Hematopoietic multipotent progenitor cell (in vitro differentiated cells): ENCODE measurements around the gene CCDC27. TPM values are rescaled to one million over a fixed set of nuclear protein-coding genes. Genes with fewer than 3 reads are reported as not detected.

ENCODE experiments used
- DNase-seq, 3 donors: peaks; one replicate each; pipeline ENCODE4 v3.0.0-alpha.2; 2011 to 2015; ENCODE audit warnings: low read depth in 2 of 3, low spot score in 2 of 3
- small RNA-seq: library from RNA; depleted of rRNA; stranded (forward); fragments of <200 nt; gene quantifications from one replicate; pipeline ENCODE3, GENCODE V24; 2012
- total RNA-seq: library from RNA; depleted of rRNA; stranded (reverse); fragments of >200 nt; gene quantifications from one replicate; pipeline ENCODE4 v1.2.3, GENCODE V29; 2012

The CCDC27 gene
- total RNA-seq, 1 donor = not detected

- DNase-seq = no peak
These were observed 62.7 kb downstream of the CCDC27 start for GRCh38 chr1:3814771-3815561.

DNA sequence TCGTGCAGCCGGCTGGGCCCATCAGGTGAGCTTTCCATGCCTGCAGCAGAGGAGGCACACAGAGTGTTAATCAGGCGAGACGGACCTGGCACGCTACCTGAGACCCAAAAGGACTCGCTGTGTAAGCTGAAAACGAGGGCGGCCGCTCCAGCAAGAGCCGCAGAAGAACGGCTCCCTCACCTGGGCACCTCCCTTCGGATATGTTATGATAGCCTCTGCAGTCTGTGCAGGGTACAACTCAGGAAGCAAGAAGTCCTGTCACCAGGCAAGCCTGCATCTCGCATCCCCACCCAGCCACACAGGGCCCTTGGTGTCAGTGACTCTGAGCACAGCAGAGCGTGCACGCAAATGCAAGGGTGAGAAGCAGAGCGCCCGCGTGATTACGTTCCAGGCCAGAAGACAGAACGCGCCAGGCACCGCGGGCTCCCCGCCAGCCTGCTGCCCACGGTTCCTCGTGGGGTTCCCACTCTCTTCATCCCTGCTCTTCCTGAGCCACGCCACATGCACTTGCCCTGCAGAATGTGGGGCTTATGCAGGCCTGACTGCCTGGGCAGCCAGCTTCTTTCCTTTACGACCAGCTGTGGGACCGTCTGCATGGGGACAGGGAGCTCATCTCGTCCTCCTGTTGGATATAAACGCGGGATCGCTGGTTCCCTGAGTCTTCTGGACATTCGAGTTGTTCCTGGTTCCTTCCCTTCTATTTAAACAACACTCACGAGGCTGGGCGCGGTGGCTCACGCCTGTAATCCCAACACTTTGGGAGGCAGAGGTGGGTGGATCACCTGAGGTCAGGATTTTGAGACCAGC lies 64.3 kb downstream of the CCDC27 start:
- DNase-seq = no peak

DNA sequence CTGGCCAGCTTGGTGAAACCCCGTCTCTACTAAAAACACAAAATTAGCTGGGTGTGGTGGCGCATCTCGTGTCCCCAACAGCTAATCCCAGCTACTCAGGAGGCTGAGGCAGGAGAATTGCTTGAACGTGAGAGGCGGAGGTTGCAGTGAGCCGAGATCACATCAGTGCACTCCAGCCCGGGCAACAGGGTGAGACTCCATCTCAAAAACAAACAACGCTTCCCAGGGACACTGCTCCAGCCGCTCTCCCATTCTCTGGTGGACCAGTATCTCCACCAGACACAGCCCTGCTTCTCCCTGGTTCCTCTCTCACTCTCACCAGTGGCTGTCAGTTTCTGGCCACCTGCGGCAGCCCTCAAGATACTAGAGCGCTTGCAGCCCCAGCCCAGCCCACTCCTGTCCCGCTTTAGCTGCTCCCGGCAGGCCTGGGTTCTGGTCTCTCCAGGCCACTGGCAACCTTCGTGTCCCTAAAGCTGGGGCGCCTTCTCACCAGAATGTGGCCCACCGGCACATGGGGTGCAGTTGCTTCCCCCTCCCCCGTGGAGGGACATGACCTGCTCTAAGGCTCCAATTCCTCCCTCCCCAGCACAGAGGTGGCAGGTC lies 65.0 kb downstream of the CCDC27 start:
- DNase-seq = no peak

GRCh38 chr1:3817821-3818597 lies 65.8 kb downstream of the CCDC27 start:
- DNase-seq = no peak

- no peak for DNase-seq
These were observed 67.5 kb downstream of the CCDC27 start for GRCh38 chr1:3819771-3820200.

DNA sequence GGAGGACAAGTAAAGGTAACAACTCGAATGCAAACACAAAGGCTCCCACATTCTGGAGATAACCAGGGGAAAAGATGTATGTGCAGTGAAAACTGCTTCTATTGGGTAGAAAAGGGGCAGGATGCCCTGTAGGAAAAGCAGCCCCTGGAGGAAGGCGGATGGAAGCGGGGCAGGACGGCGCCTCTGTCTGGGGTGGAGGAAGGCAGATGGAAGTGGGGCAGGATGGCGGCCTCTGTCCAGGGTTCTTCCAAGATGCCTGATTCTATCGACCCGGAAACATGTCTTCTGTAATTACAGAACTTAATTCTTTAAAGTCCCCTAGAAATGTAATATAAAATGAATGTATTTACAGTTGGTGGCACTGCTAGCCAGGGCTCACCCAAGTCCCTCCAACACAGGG lies 68.1 kb downstream of the CCDC27 start:
- no peak for DNase-seq

- DNase-seq = no peak
These were observed 68.8 kb downstream of the CCDC27 start for GRCh38 chr1:3821004-3821403.

Small RNA genes within 50 kb of the gene (small RNA-seq; reads per million reads assigned to genes)
- gene RF02197 = not detected
- gene RN7SL574P = not detected

Other genes with a start within 250 kb of the CCDC27 start
- gene MEGF6, start 140.9 kb upstream of the CCDC27 start, total RNA-seq = 74.1 TPM
- gene TPRG1L, start 127.4 kb upstream of the CCDC27 start, total RNA-seq = 18.9 TPM
- 28.0 TPM for gene WRAP73, start 102.3 kb upstream of the CCDC27 start, total RNA-seq
- gene TP73, start 99.9 kb upstream of the CCDC27 start, total RNA-seq = under 0.01 TPM
- 15.6 TPM for gene SMIM1, start 20.3 kb downstream of the CCDC27 start, total RNA-seq
- 27.7 TPM for gene LRRC47, start 44.0 kb downstream of the CCDC27 start, total RNA-seq
- gene CEP104, start 104.8 kb downstream of the CCDC27 start, total RNA-seq = 15.3 TPM
- 15.6 TPM for gene DFFB, start 105.0 kb downstream of the CCDC27 start, total RNA-seq
- gene C1orf174, start 147.8 kb downstream of the CCDC27 start, total RNA-seq = 33.7 TPM